Activated gamma-delta T cell (primary cell): ENCODE measurements around the gene NEURL2.

Experiments
- DNase-seq: peaks from one replicate; lab custom pipeline; 2025; lab: John Stamatoyannopoulos, UW

NEURL2 gene

DNA sequence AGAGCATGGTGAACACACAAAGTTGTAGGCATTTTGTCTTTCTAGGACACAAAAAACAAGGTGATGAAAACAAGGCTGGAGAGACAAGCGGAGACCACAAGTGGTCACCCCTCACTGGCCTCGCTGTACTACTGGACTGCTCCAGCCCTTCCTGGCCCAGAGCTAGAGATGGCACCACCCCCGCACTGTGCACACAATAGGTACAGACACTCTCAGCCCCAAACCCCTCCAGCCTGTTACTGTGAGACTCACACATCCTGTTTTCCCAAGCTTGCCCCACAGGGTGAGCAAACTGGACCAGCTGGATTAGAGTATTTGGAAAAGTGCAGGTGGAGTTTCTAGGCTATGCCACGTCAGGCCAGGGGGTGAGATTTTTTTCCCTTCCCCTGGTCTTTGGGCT is 18.4 kb downstream of the NEURL2 start:
- no peak for DNase-seq

GRCh38 chr20:45867819-45868176 is 23.2 kb downstream of the NEURL2 start:
- no peak for DNase-seq

DNA sequence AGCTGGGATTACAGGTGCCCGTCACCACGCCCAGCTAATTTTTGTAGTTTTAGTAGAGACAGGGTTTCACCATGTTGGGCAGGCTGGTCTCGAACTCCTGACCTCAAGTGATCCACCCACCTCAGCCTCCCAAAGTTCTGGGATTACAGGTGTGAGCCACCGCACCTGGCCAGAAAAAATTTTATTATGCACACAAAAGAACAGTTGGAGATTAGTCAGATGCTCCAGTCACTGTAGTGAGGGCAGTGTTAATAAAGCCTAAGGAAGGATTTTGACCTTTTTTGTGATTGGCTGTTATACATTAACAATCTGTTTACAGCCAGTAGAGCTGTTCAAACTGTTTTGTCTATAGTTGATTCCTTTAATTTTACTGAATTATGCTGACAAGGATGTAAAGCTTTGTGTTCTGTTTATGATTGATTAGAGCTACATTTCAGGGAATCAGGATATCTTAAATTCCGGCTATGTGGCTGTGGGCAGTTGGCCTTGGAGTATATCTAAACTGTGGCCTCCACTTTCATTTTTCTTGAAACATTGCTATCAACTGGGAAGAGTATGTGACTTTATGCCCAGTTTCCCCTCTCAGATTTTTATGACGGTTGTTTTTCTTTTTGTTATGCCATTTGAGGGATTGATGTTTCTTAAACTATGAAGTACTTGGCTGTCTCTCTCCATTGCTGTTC is 23.7 kb downstream of the NEURL2 start:
- DNase-seq, result no peak

GRCh38 chr20:45866454-45866853 is 24.6 kb downstream of the NEURL2 start:
- DNase-seq, result no peak

DNA sequence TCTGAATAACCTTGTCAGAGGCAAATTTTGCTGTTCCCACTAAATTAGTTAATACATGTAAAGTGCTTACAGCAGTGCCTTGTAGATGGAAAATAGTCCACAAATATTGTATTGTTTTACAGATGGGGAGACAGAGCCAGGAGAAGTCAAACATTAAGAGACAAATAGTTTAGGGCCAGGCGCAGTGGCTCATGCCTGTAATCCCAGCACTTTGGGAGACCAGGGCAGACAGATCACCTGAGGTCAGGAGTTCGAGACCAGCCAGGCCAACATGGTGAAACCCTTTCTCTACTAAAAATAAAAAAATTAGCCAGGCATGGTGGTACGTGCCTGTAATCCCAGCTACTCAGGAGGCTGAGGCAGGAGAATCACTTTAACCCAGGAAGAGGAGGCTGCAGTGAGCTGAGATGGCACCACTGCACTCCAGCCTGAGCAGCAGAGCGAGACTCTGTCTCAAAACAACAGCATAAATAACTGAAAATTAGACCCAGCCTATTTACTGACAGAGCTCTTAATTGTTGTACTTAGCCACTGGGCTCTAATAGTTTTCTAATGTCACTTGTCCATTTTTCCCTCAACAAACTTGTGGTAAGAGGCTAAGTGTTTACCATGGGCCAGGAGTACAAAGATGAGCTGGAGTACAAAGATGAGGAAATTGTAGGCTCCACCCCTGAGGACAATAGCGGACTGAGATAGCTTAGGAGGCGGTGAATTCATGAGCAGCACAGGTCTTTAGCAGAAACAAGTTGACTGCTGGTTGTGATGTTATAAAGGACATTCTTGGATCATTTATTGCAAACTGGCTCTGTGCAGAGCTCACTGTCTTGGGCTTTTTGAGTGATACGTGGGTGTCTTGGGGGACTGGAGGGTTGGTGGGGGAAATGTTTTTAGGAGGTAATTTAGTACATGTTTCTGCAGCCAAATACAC is 27.2 kb downstream of the NEURL2 start:
- no peak for DNase-seq

DNA sequence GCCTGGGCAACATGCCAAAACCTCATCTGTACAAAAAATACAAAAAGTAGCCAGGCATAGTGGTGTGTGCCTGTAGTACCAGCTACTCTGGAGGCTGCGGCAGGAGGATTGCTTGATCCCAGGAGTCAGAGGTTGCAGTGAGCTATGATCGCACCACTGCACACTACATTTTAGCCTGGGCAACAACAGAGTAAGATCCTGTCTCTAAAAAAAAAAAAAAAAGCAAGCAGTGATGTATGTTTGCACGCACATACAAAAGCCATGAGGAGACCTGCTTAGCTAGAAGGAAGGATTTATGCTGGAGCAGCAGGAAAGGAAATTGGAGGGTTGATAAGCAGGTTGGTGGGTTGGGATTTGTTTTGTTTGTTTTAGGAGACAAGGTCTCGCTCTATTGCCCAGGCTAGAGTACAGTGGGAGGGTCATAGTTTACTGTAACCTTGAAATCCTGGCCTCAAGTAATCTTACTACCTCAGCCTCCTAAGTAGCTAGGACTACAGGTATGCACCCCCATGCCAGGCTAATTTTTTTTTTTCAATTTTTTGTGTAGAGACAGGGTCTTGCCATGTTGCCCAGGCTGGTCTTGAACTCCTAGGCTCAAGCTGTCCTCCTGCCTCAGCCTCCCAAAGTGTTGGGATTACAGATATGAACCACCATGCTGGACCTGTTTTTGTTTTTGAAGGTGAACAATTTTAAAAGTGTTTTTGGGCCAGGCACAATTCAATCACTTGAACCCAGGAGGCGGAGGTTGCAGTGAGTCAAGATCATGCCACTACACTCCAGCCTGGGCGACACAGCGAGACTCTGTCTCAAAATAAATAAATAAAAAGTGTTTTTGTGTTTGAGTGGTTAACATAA is 29.6 kb downstream of the NEURL2 start:
- DNase-seq, result no peak

DNA sequence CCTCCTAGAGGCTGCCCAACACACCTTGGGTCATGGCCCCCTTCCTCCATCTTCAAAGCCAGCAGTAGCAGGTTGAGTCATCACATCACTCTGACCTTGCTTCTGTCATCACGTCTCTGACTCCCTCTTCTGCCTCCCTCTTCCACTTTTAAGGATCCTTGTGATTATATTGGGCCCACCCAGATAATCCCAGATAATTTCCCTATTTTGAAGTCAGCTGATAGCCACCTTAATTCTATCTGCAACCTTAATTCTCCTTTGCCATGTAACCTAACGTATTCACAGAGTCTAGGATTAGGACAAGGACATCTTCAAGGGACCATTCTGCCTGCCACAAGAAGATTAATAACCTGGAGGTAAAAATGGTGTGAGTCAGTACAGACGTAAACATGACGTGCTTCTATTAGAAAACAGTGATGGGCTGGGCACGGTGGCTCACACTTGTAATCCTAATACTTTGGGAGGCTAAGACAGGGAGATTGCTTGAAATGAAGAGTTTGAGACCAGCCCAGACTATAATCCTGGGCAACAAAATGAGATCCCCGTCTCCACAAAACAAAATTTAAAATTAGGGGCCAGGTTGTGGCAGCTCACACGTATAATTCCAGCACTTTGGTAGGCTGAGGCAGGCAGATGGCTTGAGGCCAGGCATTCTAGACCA is 30.3 kb downstream of the NEURL2 start:
- DNase-seq, result no peak

DNA sequence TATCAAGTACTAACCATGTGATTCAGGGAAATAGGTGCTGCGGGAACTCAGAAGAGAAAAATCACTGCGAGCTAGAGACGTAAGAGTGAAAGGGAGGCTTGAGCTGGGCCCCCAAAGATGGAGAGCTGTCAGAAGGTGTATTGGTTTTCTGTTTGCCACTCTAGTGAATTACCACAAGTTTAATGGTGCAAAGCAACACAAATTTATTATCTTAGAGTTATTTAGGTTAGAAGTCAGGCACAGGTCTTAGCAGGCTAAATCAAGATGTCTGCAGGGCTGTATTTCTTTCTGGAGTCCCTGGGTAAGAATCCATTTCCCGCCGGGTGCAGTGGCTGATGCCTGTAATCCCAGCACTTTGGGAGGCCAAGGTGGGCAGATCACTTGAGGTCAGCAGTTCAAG is 31.1 kb downstream of the NEURL2 start:
- DNase-seq, result no peak

GRCh38 chr20:45857882-45858216 is 33.2 kb downstream of the NEURL2 start:
- DNase-seq, result no peak

- no peak for DNase-seq
Measured at GRCh38 chr20:45857114-45857881, 33.7 kb downstream of the NEURL2 start, which contains the start of the genes ACOT8 and ZSWIM3. Gene ACOT8, minus strand, starts transcription at chr20:45857392. Its CDS starts 77 bp downstream, at chr20:45857315. Gene ZSWIM3, plus strand, starts transcription at chr20:45857614. Its CDS starts 212 bp downstream, at chr20:45857826.

DNA sequence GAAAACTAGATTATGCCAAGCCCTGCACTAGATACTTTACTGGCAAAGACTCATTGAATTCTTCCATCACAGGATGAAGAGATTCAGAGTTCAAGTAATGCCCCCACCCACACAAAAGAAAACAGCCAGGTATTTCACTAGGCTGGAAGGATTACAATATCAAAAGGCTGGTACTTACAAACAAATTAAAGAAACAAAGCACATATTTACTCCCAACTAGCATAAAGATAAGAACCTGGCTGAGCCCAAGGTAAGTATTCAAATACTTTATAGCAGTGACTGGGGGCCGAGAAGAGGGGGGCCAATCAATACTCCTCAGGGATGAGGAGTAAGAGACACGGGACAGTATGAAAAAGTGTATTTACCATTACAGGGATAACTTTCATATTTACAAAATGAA is 37.5 kb downstream of the NEURL2 start:
- no peak for DNase-seq

DNA sequence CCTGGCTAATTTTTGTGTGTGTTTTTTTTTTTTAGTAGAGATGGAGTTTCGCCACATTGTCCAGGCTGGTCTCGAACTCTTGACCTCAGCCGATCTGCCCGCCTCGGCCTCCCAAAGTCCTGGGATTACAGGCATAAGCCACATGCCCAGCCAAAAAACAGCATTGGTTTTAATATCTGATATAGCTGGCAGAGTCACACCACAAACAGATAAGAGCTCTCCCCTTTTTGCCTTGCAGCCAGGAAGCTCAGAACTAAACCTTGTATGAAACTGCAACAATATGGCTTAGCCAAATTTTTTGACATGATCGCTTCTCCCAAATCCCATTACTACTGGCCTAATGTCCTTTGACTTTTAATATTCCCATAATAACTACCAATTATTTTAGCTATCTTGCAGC is 38.7 kb downstream of the NEURL2 start:
- DNase-seq, result no peak

DNA sequence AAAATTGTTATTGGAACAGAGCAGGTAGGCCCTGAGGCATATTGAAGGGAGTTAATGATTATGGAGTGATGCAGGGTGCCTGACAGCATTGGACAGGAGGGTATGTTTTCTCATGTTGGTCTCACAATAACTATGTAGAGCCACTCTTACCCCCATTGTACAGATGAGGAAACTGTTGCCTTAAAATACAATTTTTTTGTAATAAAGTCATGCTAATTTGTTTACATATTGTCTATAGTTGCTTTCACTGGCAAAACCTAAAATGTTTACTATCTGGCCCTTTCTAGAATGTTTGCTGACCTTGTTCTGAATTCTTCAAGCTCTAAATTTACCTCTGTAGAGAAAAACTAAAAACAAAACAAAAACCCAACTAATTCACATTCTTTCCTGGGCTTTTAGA is 39.5 kb downstream of the NEURL2 start:
- DNase-seq, result no peak

- DNase-seq, result no peak
Measured at GRCh38 chr20:45850926-45851325, 40.1 kb downstream of the NEURL2 start.

- no peak for DNase-seq
Measured at GRCh38 chr20:45850238-45850637, 40.8 kb downstream of the NEURL2 start.

DNA sequence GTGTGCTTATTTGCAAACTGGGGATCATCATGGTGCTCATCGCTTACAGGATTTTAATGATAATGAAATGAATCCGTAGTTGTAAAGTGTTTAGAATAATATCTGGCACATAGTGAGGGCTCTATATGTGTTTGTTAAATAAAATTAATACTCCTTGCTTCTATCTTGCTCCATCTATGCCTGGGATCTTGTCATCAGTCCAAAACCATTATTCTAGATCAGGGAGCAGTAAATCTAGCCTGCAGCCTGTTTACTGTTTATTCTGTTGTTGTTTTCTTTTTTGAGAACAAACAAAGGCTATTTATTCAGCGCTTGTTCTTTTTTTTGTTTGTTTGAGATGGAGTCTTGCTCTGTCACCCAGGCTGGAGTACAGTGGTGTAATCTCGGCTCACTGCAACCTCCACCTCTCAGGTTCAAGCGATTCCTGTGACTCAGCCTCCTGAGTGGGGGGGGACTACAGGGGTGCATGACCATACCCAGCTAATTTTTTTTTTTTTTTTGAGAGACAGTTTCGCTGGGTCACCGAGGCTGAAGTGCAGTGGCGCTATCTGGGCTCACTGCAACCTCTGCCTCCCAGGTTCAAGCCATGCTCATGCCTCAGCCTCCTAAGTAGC is 41.9 kb downstream of the NEURL2 start:
- no peak for DNase-seq

GRCh38 chr20:45848421-45848820 is 42.6 kb downstream of the NEURL2 start:
- DNase-seq, result no peak

- no peak for DNase-seq
Measured at GRCh38 chr20:45845452-45845851, 45.6 kb downstream of the NEURL2 start.

DNA sequence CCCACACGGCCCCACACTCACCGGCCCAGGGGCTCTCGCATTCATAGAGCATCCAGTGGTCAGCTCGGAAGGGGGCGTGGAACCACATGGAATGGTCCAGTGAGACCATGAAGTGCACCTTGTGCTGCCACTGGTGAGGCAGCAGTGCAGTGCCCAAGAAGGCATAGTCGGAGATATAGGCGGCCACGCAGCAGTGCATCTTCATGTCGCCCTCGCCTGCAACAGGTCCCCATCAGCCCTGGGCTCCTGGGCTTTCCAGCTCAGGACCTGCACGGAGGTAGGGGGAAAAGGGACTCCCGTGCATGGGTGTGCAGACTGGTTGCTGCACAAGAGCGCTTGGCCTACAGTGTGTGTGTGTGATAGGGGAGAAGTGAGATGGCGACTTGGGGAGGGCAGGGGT is 47.5 kb downstream of the NEURL2 start:
- no peak for DNase-seq

DNA sequence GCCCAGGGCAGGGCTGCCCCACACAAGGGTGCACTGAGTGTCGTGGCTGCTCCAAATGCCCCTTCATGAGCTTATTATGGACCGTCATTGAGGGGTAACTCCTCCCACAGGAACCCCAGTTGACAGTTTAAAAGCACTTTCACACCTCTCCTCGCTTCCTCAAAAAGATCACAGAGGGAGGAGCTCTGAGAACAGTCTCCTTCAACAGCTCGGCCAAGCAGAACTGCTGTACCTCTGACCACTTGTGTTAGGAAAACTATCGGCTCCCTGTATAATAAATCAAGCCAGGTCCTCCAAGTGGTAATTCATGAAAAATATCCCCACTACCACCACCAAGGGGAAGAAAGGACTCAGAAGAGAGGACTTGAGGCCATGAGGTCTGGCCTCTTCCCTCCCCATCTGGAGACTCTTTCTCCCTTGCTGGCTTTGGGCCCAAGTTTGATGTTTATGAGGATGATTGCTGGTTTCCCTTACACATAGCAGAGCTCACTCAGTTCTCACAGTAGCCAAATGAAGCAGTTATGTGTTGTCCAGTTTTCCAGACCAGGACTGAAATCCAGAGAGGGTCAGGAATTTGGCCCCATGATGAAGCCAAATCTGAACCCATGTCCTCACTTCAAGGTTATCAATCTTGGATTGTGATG is 48.7 kb downstream of the NEURL2 start:
- DNase-seq, result no peak
